ENCODE measurements around the gene RYR2.

GRCh38 chr1:237341391-237341790 lies 299.4 kb downstream of the RYR2 start:
- TF ChIP-seq, protein P1, sequence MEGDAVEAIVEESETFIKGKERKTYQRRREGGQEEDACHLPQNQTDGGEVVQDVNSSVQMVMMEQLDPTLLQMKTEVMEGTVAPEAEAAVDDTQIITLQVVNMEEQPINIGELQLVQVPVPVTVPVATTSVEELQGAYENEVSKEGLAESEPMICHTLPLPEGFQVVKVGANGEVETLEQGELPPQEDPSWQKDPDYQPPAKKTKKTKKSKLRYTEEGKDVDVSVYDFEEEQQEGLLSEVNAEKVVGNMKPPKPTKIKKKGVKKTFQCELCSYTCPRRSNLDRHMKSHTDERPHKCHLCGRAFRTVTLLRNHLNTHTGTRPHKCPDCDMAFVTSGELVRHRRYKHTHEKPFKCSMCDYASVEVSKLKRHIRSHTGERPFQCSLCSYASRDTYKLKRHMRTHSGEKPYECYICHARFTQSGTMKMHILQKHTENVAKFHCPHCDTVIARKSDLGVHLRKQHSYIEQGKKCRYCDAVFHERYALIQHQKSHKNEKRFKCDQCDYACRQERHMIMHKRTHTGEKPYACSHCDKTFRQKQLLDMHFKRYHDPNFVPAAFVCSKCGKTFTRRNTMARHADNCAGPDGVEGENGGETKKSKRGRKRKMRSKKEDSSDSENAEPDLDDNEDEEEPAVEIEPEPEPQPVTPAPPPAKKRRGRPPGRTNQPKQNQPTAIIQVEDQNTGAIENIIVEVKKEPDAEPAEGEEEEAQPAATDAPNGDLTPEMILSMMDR (IDR thresholded peaks at IDR 0.05; ENCODE audit: low read depth, low read length): no peak
- TF ChIP-seq EZH2phosphoT487 (IDR thresholded peaks at IDR 0.05; ENCODE audit: low read depth): no peak

Data from OCI-LY3 (cell line).